Ureter (tissue), 1 donor: ENCODE measurements around the gene PNISR. TPM values are rescaled to one million over a fixed set of nuclear protein-coding genes. Genes with fewer than 3 reads are reported as not detected.
A peak's percentile ranks its signal among the peaks of the same experiment; 100 is the strongest.

Experiments used
- DNase-seq: peaks from one replicate; pipeline ENCODE4 v3.0.0-alpha.2; 2020; ENCODE audit warnings: low spot score
- total RNA-seq: library from RNA; stranded (reverse); gene quantifications from one replicate; pipeline ENCODE4 v1.2.4, GENCODE V29; 2023
- donor health status: DM: yes; HTN: yes; CAD: no.

The PNISR gene
- total RNA-seq, 1 donor from 2014 or later: 133 TPM

DNA sequence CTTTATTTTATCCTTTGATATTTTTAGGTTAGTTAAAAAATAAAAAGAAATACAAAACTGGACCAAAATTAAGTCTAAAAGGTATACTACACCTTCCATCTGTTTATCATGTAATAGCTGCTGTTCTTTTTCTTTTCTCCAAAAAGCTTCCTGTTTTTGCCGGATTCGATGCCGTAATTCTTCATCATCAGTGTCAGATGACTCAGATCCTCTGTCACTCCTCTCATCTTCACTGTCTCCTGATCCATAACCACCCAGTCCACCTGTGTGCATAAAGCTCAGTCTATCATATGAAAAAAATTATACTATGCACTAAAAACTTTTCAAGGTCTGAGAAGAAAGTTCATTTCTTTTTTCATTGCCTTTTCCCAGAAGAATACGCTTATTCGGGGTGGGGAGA is 22.7 kb downstream of the PNISR start:
- no peak for DNase-seq

DNA sequence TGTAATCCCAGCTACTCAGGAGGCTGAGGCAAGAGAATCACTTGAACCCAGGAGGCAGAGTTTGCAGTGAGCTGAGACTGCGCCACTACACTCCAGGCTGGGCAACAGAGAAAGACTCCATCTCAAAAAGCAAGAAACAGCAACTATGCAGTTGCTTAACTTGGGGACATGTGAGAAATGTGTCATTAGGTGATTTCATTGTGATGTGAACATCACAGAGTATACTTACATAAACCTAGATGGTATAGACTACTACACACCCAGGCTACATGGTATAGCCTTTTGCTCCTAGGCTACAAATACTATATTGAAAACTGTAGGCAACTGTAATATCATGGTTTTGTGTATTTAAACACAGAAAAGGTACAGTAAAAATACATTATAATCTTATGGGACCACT is 27.8 kb downstream of the PNISR start:
- DNase-seq: no peak

DNA sequence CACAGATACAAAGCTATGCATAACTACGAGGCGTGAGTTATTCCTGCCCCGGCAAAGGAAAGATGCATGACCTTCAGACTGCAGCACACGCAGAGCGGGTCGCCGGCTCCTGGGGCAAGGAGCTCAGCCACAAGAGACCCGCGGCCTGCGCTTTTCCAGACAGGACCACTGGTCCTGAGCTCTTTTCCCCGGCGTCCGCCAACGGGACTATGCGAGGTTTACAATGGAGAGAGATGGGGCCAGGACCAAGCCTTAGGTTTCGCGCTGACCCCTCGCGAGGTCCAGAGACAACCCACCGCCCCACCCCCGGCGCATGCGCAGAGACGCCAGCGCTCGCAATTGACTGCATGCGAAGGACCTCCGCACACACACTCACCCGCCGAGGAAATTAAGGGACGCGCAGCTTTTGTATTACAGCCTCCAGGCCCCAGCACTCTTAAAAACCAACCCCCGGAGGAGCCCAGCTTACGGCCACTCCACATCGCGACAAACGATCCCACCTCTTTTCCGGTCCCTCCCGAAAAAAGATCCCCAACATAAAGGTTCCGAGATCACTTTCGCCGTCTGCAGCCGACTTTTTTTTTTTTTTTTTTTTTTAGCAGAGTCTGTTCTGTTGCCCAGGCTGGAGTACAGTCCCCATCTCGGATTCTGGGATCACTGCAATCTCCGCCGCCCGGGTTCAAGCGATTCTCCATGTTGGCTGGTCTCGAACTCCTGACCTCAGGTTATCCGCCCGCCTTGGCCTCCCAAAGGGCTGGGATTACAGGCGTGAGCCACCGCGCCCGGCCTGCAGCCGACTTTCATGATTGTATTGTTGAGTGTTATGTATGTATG is 31.2 kb downstream of the PNISR start, which contains the start of gene COQ3:
TSS of gene COQ3 (minus strand) at position 498 of the 834 bp plus-strand sequence. CDS start at position 482, 16 bp downstream.
- peak; percentile 49 for DNase-seq

DNA sequence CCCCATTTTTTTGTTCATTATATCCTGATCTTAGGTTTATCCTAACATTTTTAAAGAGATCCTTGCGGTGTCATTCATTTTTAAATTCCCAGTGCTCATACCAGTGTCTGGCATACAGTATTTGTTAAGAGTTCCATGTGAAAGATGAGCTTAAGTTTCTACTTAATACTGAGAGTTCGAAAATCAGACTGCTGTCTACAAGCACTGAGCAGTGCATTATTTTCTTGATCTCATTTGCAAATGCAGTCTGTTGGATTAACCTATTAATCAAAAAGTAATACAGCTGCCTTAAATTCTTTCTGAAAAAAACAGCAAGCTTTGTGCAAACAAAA is 31.8 kb downstream of the PNISR start:
- no peak for DNase-seq

DNA sequence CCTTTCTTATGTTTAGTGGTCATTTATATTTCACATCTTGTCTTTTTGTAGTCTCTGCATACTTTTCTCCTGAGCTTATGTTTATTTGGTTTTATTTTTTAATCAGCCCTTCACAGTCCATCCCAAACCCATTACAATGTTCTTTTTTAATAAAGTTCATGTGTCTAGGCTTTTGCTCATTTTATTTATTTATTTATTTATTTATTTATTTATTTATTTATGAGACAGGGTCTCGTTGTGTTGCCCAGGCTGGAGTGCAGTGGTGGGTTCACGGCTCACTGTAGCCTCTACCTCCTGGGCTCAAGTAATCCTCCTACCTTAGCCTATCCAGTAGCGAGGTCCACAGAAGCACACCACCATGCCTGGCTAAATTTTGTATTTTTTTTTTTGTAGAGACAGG is 34.2 kb downstream of the PNISR start:
- DNase-seq: no peak

DNA sequence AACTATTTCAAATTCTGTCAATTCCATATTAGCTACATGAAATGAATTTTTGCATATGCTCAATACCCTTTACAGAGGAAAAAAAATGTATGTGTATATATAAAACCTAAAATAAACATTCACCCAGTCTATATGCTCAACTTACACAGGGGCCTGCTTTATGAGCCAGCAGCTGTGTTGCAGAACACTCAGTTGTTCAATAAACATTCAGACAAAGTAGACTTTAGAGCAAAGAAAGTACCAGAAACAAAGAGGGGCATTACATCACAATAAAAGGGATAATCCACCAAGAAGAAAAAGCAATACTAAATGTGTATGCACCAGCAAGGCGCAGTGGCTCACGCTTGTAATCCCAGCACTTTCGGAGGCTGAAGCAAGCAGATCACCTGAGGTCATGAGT is 40.6 kb downstream of the PNISR start:
- no peak for DNase-seq

DNA sequence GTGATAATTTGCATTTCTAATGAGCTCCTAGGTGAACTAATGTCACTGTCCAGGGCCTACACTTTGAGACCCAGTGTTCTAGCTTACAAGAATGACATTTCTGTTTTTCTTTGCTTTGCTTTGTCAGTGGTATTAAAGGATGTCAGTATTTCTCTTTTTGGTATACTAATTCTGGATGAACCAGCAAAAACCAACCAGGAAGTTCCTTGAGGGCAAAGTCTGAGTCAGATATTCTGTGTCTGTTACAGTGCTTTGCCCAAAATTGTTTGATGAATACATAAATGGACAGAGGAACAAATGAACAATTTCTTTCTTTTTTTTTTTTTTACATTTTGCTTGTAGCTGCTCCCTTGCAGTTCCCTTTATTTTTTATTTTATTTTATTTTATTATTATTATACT is 46.5 kb downstream of the PNISR start:
- no peak for DNase-seq

DNA sequence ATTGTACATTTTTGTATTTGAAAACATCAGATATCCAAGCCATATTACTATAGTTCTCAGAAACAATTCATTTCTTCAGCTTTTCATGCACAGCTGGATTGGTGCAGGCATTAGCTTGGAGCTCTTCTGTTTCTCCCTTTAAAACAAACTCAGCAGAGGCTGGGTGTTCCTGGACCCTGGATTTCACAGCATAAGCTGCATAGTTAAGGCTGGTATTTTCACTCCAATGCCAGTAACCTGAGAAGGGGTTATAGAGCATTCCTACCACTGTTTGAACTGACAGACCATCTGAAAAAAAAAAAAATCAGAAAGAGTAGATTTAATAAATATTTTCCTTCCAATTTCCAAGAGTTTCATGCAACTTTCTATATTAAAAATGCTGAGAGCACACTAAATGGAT is 55.6 kb downstream of the PNISR start:
- DNase-seq: no peak

DNA sequence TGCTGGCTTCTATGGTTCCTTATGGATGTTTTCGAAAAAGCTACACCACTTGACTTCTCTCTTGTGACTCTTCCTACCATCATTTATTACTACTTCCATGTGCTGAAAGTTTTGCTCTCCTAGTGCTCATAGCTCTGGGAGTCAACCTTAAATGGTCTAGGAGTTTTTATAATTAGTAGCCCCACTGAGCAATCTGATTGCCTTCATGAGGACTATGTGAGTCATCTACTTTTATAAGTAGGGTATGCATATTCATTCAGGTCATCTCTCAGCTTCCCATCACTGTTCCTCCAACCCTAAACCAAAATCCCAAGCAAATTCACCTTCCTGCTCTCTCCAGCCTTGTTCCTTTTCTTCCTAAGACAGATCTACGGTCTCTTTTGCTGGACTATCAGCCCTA is 58.3 kb downstream of the PNISR start:
- no peak for DNase-seq

DNA sequence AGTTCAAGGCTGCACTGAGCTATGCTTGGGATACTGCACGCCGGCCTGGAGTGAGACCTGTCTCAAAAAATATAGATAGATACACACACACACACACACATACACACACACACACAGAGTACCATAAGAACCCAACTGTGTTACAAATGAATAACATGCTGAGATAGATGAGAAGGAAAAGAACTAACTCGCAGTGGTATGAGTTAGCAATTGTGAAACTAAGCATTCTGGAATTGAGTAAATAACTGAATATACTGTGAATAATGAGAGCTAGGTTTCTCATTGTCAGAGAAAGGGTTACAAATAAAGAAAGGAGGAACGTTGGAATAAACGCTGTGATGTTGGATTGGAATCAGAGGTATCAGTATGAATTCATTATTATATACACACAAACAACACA is 61.1 kb downstream of the PNISR start:
- no peak for DNase-seq

DNA sequence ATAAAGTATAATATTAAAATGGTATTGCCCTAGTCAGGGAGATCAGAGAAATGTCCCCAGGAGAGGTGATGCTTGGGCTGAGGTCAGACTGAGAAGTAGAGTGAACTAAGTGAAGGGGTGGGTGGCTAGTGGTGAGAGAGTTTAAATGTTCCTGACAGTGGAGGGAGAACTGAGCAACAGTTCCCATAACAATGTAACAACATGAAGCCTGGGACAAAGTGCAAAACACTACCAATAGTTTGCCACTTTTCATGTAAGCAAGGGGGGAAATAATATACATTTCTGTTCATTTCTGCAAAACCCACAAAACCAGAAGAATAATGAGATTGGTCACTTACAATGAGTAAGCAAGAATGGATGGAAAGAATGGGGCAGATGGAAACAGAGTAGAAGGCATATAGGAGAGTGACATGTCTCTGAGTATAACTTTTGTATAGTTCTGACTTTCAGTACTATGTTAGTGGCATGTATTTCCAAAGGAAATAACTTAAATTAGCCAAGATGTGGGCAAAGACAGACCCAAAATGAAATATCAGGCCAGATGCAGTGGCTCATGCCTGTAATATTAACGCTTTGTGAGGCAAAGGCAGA is 62.3 kb downstream of the PNISR start:
- no peak for DNase-seq

DNA sequence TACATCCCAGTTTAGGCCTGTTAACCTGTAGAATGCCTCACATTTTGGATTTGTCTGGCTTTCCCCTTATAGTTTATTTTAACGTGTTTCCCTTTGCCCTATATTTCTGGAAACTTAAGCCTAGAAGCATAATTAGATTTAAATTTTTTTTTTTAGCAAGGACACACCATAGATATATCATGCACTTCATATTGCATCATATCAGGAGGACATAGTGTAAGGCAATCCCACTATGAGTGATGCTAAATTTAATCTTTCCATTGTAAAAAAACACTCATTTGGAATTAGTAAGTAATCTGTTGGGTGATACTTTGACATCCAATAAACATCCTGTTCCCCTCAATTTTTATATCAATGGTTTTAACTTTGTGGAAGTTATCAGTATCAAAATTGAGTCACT is 65.3 kb downstream of the PNISR start:
- no peak for DNase-seq

DNA sequence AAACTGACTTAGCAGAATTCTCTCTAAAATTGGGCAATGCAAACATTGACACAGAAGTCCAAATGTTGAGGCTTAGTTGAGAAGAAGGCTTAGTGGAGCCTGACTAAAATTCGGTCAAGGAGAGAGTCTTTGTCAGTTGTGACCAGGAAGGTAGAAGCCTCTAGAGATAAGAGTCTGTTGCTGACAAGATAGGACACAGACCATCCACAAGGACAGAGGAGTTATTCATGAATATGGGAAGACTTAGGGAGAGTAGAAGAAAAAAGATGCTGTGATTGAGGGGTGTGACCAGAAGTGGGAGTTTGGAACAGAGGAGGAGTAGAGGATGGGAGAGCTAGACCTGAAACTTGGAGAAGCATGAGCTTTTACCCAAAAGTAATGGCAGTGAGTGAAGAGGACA is 68.5 kb downstream of the PNISR start:
- DNase-seq: no peak

DNA sequence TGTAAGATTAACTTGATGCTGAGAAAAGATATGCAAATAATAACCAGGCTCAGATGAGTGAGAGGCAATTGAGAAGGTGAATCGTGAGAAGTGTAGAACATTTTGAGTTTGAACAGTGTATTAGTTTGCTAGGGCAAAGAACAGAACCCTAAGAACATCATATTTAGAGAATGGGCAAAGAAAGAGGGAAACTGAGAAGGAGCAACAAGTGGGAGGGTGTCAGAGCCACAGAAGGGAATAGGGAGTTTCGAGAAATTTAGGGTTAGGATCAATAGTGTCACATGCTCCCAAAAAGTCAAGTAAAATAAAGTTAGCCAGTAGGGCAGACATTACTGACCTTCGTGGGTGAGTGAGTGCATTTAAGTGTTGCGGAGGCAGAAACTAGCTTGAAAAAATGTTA is 70.1 kb downstream of the PNISR start:
- no peak for DNase-seq

DNA sequence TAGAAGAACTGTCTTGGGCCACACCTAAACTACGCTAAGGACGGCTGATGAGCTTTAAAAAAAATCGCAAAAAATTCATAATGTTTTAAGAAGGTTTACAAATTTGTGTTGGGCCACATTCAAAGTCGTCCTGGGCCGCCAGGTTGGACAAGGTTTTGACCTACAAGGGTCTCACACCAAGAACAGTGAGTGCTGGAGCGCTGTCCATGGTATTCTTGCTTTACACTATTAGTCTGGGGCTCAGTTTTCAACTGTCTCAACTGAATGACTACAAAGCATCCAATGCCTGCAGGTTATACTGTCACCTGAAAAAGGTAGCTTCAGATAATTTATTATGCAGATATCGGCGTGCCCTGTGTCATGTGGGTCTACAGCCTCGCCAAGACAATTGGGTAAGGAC is 72.0 kb downstream of the PNISR start:
- DNase-seq: no peak

DNA sequence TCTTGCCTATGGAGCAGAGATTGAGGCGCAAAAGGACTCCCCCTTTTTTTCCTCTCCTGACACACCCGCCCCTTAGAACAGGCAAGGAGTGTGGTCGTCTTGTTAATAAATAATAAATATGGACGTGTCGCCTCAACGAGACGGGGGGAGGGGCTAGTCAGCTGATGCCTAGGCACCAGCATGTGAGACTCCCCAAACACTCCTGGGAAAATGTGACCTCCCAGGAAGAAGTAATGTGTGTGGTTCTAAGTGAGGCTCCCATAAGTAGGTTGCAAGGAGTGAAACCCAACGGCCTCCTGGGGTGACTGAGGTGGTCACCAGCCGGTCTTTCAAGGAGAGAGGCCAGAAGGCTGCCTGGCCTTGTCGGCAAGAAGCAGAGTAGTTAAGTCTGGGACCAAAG is 74.5 kb downstream of the PNISR start:
- DNase-seq: no peak

DNA sequence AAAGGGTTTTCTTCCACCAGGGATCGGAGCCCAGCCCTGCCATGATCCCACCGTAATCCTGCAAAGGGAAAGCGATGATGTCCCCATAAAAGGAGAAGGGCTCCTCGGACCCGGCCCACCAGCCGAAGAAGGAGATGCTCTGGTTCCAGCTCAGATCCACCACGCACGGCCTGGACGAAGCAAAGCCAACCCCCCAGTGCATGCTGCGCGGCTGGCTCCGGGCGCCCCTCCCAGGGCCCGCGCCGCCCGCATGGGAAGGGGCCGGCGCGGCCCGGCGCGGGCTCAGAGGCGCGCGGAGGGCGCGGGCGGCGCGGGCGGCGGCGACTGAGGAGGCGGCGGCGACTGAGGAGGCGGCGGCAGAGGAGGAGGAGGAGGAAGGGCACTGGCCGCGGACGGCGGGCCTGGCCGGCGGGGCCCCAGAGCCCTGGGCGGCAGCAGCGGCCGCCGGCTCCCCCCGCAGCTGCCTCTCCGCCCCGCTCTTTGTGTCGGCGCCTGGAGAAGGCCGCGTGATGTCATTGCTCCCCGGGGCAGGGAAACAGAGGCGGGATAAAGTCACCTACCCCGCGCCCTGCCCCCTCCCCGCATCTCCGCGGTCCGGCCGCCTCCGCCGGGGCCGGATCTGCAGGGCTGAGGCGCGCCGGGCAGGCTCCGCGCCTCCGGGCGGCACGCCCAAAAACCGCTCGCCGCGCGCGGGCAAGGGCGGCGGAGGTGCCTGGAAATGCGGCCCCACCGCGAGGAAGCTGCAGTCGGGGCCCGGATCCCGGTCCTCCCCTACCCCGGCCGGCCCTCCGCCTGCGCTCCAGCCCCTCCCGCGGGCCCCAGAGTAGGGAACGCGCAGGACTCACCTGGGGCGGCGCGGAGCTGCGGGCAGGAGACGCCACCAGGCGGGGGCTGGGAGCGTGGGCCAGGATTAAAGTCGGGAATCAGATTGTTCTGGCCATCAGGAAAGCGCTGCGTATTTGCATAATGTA is 75.7 kb downstream of the PNISR start, which contains the start of gene FAXC:
TSS of gene FAXC (minus strand) at position 504 of the 971 bp plus-strand sequence. CDS start at position 202, 302 bp downstream.
- no peak for DNase-seq

DNA sequence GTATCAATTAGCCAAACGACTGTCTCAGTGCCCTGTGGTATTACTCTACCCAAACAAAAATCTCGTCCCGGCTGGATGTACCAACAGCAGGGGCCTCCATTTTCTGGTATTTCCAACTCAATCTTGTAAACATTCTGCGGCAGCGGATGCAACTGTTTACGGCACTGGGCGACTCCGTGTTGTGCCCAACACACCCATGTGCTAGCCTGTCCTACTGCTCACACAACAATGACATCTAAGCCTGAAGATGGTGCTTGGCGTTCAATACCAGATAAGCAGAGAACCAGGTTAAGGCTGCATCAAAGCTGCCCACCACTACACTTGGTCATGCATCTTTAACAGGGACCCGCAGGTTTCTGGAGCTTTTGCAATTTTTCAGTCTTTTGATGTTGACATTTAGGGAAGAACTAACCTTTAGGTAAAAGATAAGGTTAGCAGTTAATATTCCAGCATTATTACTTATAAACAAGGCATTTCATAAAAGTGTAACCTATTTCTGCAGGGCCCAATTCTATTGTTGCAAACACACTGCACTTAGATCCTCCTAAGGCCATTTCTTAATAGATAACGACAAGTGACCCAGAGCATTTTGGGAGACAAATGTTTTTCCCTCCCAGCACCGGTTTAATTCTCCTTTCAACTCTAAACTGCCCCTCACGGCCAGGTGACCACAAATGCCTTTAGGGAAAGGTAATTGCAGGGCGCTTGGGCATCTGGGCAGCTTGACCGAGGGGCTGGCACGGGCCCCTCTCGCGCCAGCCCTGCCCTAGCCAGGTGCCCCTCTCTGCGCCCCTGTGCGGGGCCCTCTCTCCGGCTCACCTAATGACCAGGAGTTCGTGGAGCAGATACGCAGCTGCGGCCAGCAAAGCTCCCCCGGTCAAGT is 76.6 kb downstream of the PNISR start:
- no peak for DNase-seq
